ENCODE data around the gene NACC2.

The NACC2 gene

GRCh38 chr9:136021872-136022681 is 73.0 kb downstream of the NACC2 start:
- no peak for DNase-seq (ENCODE audit: low spot score)

- DNase-seq (ENCODE audit: low spot score), result no peak
These were observed 73.8 kb downstream of the NACC2 start for GRCh38 chr9:136021171-136021871.

- DNase-seq (ENCODE audit: low spot score), result no peak
These were observed 74.4 kb downstream of the NACC2 start for GRCh38 chr9:136020671-136021070.

- DNase-seq (ENCODE audit: low spot score), result no peak
These were observed 74.9 kb downstream of the NACC2 start for GRCh38 chr9:136020206-136020605.

- DNase-seq (ENCODE audit: low spot score), result no peak
These were observed 75.4 kb downstream of the NACC2 start for GRCh38 chr9:136019681-136020060.

GRCh38 chr9:136019041-136019680 is 75.9 kb downstream of the NACC2 start:
- no peak for DNase-seq (ENCODE audit: low spot score)

- DNase-seq (ENCODE audit: low spot score), result no peak
These were observed 76.6 kb downstream of the NACC2 start for GRCh38 chr9:136018257-136019031.

GRCh38 chr9:136017289-136018190 is 77.5 kb downstream of the NACC2 start:
- DNase-seq (ENCODE audit: low spot score), result no peak

- DNase-seq (ENCODE audit: low spot score), result no peak
These were observed 78.4 kb downstream of the NACC2 start for GRCh38 chr9:136016572-136017288.

GRCh38 chr9:136015656-136016571 is 79.2 kb downstream of the NACC2 start:
- no peak for DNase-seq (ENCODE audit: low spot score)

- DNase-seq (ENCODE audit: low spot score), result no peak
These were observed 80.0 kb downstream of the NACC2 start for GRCh38 chr9:136014924-136015633.

- no peak for DNase-seq (ENCODE audit: low spot score)
These were observed 80.8 kb downstream of the NACC2 start for GRCh38 chr9:136014147-136014923.

GRCh38 chr9:136013524-136014034 is 81.5 kb downstream of the NACC2 start:
- DNase-seq (ENCODE audit: low spot score), result no peak

GRCh38 chr9:136013116-136013515 is 82.0 kb downstream of the NACC2 start:
- no peak for DNase-seq (ENCODE audit: low spot score)

GRCh38 chr9:136012651-136013050 is 82.4 kb downstream of the NACC2 start:
- DNase-seq (ENCODE audit: low spot score), result no peak

GRCh38 chr9:136011703-136012496 is 83.2 kb downstream of the NACC2 start:
- peak; percentile 92 for DNase-seq (ENCODE audit: low spot score)

GRCh38 chr9:136011376-136011702 is 83.8 kb downstream of the NACC2 start:
- no peak for DNase-seq (ENCODE audit: low spot score)
